Measurements from ENCODE around the gene RRP9.

RRP9 gene

DNA sequence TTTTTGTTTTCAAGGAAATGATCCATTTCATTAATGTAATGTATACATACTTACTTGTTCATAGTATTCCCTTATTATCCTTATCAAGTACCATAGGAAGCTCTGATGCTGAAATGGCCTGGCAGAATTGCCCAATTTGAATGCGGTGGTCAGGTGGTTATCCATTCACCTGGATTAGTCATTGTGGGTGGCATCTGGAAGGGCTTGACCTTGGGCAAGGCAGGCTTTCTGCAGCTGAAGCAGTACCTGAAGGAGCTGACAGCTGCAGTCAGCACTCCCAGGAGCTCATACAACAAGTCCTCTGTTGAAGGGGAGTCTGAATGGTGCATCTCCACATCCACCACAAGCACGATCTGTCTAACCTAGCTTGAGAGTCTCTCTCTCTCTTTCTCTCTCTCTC lies 54.1 kb downstream of the RRP9 start:
- TF ChIP-seq, protein P1, sequence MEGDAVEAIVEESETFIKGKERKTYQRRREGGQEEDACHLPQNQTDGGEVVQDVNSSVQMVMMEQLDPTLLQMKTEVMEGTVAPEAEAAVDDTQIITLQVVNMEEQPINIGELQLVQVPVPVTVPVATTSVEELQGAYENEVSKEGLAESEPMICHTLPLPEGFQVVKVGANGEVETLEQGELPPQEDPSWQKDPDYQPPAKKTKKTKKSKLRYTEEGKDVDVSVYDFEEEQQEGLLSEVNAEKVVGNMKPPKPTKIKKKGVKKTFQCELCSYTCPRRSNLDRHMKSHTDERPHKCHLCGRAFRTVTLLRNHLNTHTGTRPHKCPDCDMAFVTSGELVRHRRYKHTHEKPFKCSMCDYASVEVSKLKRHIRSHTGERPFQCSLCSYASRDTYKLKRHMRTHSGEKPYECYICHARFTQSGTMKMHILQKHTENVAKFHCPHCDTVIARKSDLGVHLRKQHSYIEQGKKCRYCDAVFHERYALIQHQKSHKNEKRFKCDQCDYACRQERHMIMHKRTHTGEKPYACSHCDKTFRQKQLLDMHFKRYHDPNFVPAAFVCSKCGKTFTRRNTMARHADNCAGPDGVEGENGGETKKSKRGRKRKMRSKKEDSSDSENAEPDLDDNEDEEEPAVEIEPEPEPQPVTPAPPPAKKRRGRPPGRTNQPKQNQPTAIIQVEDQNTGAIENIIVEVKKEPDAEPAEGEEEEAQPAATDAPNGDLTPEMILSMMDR (IDR thresholded peaks at IDR 0.05; ENCODE audit: low read depth, low read length, missing control alignments) = no peak
- DNase-seq (ENCODE audit: extremely low read depth, low read depth) = no peak
- no peak overlapping the region for H3K4me3 ChIP-seq (replicated peaks; ENCODE audit: low read depth, low read length)

DNA sequence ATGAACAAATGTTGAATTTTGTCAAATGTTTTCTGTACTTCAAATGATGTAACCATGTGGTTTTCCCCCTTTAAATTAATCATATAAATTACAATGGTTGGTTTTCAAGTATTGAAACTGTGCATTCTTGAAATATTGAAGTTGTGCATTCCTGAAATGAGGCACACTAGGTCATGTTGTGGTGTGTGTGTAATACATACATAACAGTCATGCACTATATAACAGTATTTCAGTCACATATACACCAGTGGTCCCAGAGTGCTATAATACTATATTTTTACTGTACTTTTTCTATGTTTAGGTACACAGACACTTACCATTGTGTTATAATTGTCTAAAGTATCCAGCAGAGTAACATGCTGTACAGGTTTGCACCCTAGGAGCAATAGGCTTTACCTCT lies 55.3 kb downstream of the RRP9 start:
- H3K4me3 ChIP-seq (replicated peaks; ENCODE audit: low read depth, low read length) = no peak overlapping the region
- no peak for DNase-seq (ENCODE audit: extremely low read depth, low read depth)
- TF ChIP-seq, protein P1 (IDR thresholded peaks at IDR 0.05; ENCODE audit: low read depth, low read length, missing control alignments) = no peak

Measured in HFF-Myc (cell line).